GM18951 (cell line): ENCODE results near the gene GPR132.

Source experiments
- POLR2A ChIP-seq: IDR thresholded peaks from 4 replicates; pipeline ENCODE4 v1.6.1; 2011; ENCODE audit warnings: mild to moderate bottlenecking; ENCODE audit not compliant: insufficient read length, insufficient read depth; ENCODE audit errors: extremely low read depth
- in situ Hi-C: fragments of 300-500 bp; cut with MboI; formaldehyde crosslinking; loops from one replicate; pipeline ENCODE4 v1.12.0; 2022; ENCODE audit warnings: low sequenced_read_pairs, mixed read lengths, inconsistent platforms; ENCODE audit not compliant: unreplicated experiment

The GPR132 gene

GRCh38 chr14:105005329-105005928 is 59.8 kb downstream of the GPR132 start:
- in situ Hi-C loops, result no loop called here
- no peak for TF ChIP-seq POLR2A
